Cardiac fibroblast (primary cell): ENCODE measurements around the gene ADAM19.

ENCODE experiments used
- DNase-seq, 2 donors: peaks; one replicate each; pipeline versions ENCODE4 v3.0.0 to v3.0.0-alpha.2; 2010; ENCODE audit warnings: low read depth in 2 of 2
- H3K4me3 ChIP-seq, 2 donors: replicated peaks in 1 of 2; 1 replicate in 1 of 2; 2 replicates in 1 of 2; pipeline ENCODE4 v1.5.1; 2011; ENCODE audit warnings: low read depth in 2 of 2, low read length in 2 of 2, mild to moderate bottlenecking in 2 of 2, moderate library complexity in 1 of 2
- CTCF ChIP-seq: IDR thresholded peaks from one replicate; pipeline ENCODE4 v1.5.1; 2011; ENCODE audit warnings: low read depth, mild to moderate bottlenecking, low read length, inconsistent platforms

The ADAM19 gene

DNA sequence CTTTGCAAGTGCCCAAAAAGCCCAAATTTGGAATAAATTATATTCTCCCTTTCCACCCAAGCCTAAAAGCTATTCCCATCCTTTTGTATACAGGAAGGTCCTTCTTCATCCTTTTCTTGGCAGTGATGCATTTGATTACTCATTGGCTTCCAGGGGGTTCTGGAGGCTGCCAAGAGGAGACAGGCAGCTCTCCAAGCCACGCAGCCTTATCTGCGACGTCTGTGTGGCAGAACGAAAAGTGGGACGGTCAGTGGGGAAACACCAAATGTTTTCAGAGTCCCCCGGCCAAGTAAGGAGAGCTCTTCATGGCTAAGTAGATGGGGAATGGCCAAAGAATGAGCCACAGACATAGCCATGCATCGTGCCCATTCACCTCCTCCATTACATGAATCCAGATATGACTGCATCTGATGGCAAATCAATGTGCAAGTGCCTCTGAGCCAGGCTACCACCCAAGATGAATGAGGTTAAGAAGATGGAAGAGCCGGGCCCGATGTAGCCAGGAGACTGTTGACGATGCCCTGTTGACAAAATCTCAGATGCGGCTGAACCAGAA is 12.1 kb downstream of the ADAM19 start:
- no peak overlapping the region for H3K4me3 ChIP-seq
- no peak for TF ChIP-seq CTCF
- peak; percentile 83 to 93 for DNase-seq

DNA sequence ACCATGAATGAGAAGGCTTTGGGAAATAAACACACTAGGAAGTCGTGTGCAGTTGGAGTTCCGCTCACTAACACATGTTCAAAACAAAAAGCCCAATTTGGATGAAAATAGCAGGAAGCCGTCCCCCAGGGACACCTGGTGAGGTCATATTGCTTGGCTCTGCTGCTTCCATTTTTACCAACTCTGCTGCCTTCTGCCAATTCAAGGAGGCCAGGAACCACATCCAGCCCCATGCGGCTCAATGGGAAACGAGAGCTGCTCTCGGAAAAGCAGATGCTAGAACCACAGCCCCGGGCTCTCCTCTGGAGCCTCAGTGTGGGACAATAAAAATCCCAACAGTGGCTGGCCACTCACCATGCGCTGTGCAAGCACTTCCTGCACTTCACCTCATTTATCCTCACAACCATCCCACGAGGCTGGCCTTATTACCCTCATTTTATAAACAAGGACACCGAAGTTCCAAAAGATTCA is 13.4 kb downstream of the ADAM19 start:
- DNase-seq = peak; percentile 53 to 70
- H3K4me3 ChIP-seq = no peak overlapping the region
- no peak for TF ChIP-seq CTCF

DNA sequence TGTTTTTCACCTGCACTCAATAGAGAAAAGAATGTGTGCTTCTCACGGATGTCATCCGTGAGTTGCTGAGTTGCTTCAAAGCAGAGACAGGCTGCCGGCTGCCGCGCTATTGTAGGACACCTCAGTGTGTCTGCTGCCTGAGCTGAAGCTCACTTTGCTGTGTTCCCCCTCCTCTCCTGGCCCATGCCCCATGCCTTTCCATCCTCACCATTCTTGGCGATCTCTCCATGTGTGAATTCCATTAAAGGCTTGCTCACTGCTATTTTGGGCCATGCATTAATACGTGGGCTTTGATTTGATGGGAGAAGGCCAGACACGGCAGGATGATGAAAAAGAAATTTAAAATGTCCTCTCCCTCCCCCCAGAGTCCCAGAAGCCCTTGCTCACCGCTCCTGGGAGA is 14.5 kb downstream of the ADAM19 start:
- DNase-seq = no peak
- no peak overlapping the region for H3K4me3 ChIP-seq
- no peak for TF ChIP-seq CTCF

GRCh38 chr5:157559301-157559700 is 16.3 kb downstream of the ADAM19 start:
- peak; percentile 76 to 82 for DNase-seq
- TF ChIP-seq CTCF = no peak
- H3K4me3 ChIP-seq = no peak overlapping the region

- no peak for TF ChIP-seq CTCF
- H3K4me3 ChIP-seq = no peak overlapping the region
- DNase-seq = no peak
Observed at GRCh38 chr5:157558681-157559080, 16.9 kb downstream of the ADAM19 start.

DNA sequence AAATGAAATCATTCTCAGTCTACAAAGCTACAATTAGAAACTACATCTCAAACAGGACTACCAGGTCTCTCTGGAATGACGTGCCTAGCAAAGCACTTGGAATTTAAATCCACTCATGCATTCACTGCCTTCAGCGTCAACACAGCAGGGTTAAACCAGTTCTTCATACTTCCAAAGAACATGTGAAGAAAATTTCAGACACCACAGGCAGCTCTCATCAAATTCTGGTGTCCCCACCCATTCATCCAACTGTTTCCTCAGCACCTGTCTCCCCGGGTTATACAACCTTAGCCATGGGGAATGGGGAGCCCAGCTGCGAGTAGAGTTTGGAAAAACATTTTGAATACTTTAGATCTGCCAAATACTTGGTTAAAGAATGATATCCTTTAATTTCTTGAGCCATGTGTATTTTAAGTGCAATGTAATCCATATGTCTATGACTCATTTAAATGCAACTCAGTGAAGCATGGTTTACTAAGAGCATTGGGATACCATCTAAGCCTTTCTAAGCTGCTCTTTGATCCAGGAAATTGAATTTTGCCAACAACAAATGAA is 17.5 kb downstream of the ADAM19 start:
- no peak overlapping the region for H3K4me3 ChIP-seq
- DNase-seq = peak; percentile 49 to 68
- TF ChIP-seq CTCF = no peak
